Thoracic aorta (tissue), 2 donors: ENCODE data around the gene ABLIM3. TPM values are rescaled to one million over a fixed set of nuclear protein-coding genes. Genes with fewer than 3 reads are reported as not detected.
"Not testable (repeated sequence)": the region's sequence is repeated elsewhere in the genome, so short reads cannot be mapped to it uniquely, and the experiment has no call there.

Experiments
- ATAC-seq: fragments of 150-250 bp; one replicate; pipeline ENCODE4 v1.8.0; 2017; ENCODE audit warnings: low read depth; ENCODE audit not compliant: insufficient number of reproducible peaks, low FRiP score
- DNase-seq: peaks from one replicate; pipeline ENCODE4 v3.0.0-alpha.2; 2020; ENCODE audit warnings: low spot score
- H3K27ac ChIP-seq, 2 donors: fragments of 200-600 bp; sonication (generic); 1 replicate in 1 of 2; 2 replicates in 1 of 2; pipeline ENCODE4 v1.5.1; 2016; ENCODE audit warnings: mild to moderate bottlenecking in 2 of 2, moderate library complexity in 2 of 2
- H3K27me3 ChIP-seq: fragments of 200-600 bp; sonication (generic); replicated peaks from 2 replicates; pipeline ENCODE4 v1.6.0; 2016; ENCODE audit warnings: mild to moderate bottlenecking; ENCODE audit not compliant: insufficient read depth
- H3K36me3 ChIP-seq: fragments of 200-600 bp; sonication (generic); one replicate; pipeline ENCODE4 v1.5.1; 2016
- H3K4me1 ChIP-seq, 2 donors: fragments of 200-600 bp; sonication (generic); 1 replicate in 1 of 2; 2 replicates in 1 of 2; pipeline versions ENCODE4 v1.5.1 to v1.6.0; 2016; ENCODE audit warnings: low read depth in 2 of 2, mild to moderate bottlenecking in 1 of 2; ENCODE audit not compliant: control insufficient read depth in 1 of 2
- H3K4me3 ChIP-seq: fragments of 200-600 bp; sonication (generic); 2 replicates; pipeline ENCODE4 v1.5.1; 2016; ENCODE audit warnings: mild to moderate bottlenecking
- H3K9me3 ChIP-seq: fragments of 200-600 bp; sonication (generic); 2 replicates; pipeline ENCODE4 v1.5.1; 2016
- total RNA-seq, 2 donors: library from RNA; depleted of rRNA; stranded (reverse); fragments of >200 nt; gene quantifications; one replicate each; pipeline versions ENCODE4 v1.1.0 to v1.2.3, GENCODE V29; 2016
- TF ChIP-seq, protein P1 (sequence below): fragments of 200-600 bp; sonication (generic); IDR thresholded peaks from one replicate; pipeline ENCODE4 v1.5.1; 2019; ENCODE audit warnings: antibody characterized with exemption

ABLIM3 gene
- total RNA-seq, 2 donors from 2014 or later: 23.0 to 41.2 TPM

DNA sequence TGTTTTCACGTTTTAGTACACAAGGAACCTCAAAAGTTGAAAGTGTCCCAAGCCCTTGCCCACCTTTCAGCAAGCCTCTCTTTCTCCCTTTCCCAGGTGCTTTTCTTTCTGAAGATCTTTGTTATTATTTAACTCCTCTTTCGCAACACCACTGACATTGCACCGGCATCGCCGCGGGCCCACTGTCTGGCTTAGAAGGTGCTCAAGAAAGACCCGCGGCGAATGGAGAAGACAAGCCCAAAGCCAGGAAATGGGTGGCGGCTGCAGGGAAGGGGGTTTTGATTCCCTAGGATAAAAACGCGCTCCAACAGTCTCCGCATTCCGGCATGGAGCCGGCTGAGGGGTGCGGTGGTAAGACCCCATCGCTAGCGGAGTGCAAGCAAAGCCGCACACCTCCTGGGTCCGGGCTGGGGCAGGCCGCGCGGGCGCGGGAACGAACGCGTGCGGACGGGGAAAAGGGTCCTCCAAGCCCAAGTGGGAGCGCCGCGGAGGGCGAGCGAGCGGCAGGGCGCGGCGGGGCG lies 130.0 kb downstream of the ABLIM3 start:
- Histone ChIP-seq H3K36me3 (no peaks in the 10 kb centered on the region), H3K27ac (peak overlapping the region in 1 of 2 donors; percentile 22), H3K27me3 (no peaks in the 10 kb centered on the region), H3K4me1 (peaks cover 3 to 16% of the 10 kb centered on the region in 2 donors), H3K4me3 (peak overlapping the region; percentile 87), H3K9me3 (peaks cover 6% of the 10 kb centered on the region)
- TF ChIP-seq, protein P1, sequence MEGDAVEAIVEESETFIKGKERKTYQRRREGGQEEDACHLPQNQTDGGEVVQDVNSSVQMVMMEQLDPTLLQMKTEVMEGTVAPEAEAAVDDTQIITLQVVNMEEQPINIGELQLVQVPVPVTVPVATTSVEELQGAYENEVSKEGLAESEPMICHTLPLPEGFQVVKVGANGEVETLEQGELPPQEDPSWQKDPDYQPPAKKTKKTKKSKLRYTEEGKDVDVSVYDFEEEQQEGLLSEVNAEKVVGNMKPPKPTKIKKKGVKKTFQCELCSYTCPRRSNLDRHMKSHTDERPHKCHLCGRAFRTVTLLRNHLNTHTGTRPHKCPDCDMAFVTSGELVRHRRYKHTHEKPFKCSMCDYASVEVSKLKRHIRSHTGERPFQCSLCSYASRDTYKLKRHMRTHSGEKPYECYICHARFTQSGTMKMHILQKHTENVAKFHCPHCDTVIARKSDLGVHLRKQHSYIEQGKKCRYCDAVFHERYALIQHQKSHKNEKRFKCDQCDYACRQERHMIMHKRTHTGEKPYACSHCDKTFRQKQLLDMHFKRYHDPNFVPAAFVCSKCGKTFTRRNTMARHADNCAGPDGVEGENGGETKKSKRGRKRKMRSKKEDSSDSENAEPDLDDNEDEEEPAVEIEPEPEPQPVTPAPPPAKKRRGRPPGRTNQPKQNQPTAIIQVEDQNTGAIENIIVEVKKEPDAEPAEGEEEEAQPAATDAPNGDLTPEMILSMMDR: no peak
- DNase-seq: no peak
- no peak for ATAC-seq

DNA sequence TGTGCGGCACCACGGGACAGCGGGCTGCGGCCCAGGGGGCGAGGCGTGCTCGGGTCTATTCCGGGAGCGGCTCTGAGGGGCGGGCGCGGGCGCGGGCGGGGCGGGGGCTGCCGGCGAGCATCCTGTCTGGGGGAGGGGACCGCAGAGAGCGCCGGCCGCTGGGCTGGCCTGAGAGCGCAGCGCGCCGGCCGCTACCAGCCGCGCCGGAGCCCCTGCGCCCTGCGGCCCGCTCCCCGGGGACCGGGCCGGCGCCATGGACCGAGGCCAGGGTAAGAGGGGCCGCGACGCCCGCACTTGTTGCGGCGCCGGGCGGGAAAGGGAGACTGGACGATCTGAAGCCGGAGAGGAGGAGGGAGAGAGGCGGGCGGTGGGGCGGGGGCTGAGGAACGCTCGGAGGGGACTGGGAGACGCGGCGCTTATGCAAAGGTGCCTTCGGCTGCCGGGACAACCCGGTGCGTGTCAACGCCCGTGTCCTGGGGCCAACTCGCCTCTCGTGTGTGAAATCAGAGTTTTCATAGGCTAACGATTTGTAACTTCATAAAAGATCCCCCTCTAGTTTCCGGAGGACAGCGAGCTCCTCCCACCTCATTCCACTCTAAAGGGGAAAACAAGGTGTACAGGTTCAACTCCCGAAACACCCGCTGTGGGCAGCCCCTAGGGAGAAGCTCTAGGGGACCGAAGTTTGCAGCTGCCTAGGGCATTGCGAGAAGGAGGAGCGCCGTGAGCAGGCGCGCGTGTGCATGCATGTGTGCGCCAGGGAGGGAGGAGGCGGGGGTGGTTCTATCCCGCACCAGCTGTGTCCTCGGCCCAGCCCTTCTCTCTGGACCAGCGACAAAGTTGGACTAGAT lies 130.6 kb downstream of the ABLIM3 start, which contains the start of gene AFAP1L1:
Gene AFAP1L1, plus strand, starts transcription at position 144 of the 848 bp plus-strand sequence. Its CDS starts 110 bp downstream, at position 254.
- Histone ChIP-seq H3K9me3 (peaks cover 6% of the 10 kb centered on the region), H3K36me3 (no peaks in the 10 kb centered on the region), H3K27ac (peak within 1 kb of the TSS in 1 of 2 donors; percentile 51), H3K4me1 (peaks cover 3 to 16% of the 10 kb centered on the region in 2 donors), H3K27me3 (no peaks in the 10 kb centered on the region), H3K4me3 (peak within 1 kb of the TSS; percentile 87)
- TF ChIP-seq, protein P1: no peak
- DNase-seq: no peak
- peak; percentile 29 for ATAC-seq

DNA sequence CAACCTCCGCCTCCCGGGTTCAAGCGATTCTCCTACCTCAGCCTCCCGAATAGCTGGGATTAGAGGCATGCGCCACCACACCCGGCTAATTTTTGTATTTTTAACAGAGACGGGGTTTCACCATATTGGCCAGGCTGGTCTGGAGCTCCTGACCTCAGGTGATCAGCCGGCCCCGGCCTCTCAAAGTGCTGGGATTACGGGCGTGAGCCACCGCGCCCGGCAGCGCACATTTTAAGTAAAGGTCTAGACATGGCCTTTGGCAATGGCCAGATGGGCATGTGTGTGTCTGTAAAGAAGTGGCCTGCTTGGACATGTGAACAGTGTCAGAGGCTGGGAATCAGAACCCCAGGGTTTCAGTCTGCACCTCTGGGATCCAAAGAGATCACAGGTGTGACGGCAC lies 131.5 kb downstream of the ABLIM3 start:
- not testable (repeated sequence) for H3K27me3 ChIP-seq, H3K27ac ChIP-seq

DNA sequence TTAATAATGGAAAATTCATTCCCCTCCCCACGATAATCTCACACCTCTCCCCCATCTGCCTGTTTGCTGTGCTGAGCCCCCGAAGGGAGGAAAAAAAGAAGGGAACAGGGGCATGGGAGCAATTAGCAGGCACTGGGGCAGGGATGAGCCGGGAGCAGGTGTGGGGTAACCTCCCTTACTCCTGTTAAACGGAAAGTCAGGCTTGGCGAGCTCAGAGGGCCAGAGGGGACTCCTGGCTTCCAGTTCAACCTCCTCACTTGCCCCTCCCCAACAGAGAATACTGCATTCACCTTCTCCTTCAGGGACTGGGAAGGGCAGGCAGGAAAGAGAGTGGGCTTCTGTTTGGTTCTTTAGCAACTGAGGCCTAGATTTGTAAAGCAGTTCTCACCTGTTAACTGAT lies 131.9 kb downstream of the ABLIM3 start:
- H3K4me1 ChIP-seq: peaks cover 6 to 29% of the 10 kb centered on the region in 2 donors
- no peaks in the 10 kb centered on the region for H3K36me3 ChIP-seq
- no peak for DNase-seq
- H3K27me3 ChIP-seq: no peaks in the 10 kb centered on the region
- peaks cover 6% of the 10 kb centered on the region for H3K9me3 ChIP-seq
- H3K4me3 ChIP-seq: no peak overlapping the region
- H3K27ac ChIP-seq: no peak overlapping the region
- ATAC-seq: no peak
- TF ChIP-seq, protein P1: no peak

More for the DNA sequence above, 131.5 kb downstream of the ABLIM3 start:
- H3K9me3 ChIP-seq, H3K36me3 ChIP-seq, ATAC-seq, DNase-seq: not testable (repeated sequence)
- peaks cover 3 to 24% of the 10 kb centered on the region in 2 donors for H3K4me1 ChIP-seq
- H3K4me3 ChIP-seq: peak overlapping the region; percentile 87

DNA sequence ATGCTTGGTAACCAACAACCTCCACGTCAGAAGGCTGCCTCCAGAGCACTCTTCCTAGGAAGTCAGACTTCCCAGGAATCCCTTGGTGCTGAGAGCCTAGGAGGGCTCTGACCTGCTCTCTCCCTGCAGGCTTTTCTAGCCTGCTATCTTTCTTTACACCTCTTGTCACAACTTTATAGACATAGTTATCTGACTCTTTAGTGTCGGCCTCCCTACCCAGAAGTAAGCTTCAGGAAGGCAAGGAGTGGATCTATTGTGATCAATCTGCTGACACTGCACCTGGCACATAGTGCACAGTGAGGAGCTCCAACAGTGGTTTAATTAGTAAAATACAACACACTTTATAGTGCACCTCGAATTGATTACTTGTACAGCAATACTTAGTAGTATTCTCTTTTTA lies 132.7 kb downstream of the ABLIM3 start:
- no peaks in the 10 kb centered on the region for H3K27me3 ChIP-seq
- ATAC-seq: no peak
- peaks cover under 1% of the 10 kb centered on the region for H3K9me3 ChIP-seq
- TF ChIP-seq, protein P1: no peak
- peaks cover 9 to 32% of the 10 kb centered on the region in 2 donors for H3K4me1 ChIP-seq
- DNase-seq: no peak
- H3K27ac ChIP-seq: no peak overlapping the region
- no peaks in the 10 kb centered on the region for H3K36me3 ChIP-seq
- H3K4me3 ChIP-seq: no peak overlapping the region
